8988T (cell line): ENCODE data around the gene NBEA.

Experiments
- DNase-seq: peaks from one replicate; pipeline ENCODE4 v3.0.0; 2011

NBEA gene

GRCh38 chr13:35718084-35718483 is 776.0 kb downstream of the NBEA start:
- DNase-seq = no peak

- DNase-seq = no peak
These were observed 778.2 kb downstream of the NBEA start for GRCh38 chr13:35720290-35720689.

- DNase-seq = peak; percentile 46
These were observed 778.9 kb downstream of the NBEA start for GRCh38 chr13:35720690-35721554.
